ENCODE data around the gene BMP6.

The BMP6 gene

DNA sequence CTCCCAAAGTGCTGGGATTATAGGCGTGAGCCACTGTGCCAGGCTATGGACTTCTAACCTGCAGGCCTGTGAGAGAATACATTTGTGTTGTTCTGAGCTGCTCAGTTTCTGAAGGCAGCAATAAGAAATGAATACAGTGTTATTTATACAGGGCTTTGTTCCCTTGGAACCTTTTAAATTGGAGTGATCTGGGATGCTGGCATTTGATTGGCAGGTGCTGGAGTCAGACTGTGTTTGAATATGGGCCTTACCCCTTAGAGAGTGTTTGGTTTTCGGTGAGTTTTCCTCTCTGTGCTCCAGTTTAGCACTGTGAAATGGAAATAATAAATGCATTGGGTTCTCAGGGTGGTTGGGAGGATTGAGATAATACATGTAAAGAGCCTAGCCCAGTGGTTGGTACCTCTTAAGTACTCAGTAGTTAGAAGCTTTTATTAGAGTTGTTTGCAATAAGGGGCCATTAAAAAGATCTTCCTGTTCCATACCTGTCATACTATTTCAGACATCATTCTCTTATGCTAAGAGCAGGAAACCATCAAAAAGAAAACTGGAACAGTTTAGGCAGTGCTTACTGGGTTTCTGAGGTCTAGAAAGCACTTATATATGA lies 22.1 kb downstream of the BMP6 start:
- DNase-seq (ENCODE audit: low read depth), result no peak

DNA sequence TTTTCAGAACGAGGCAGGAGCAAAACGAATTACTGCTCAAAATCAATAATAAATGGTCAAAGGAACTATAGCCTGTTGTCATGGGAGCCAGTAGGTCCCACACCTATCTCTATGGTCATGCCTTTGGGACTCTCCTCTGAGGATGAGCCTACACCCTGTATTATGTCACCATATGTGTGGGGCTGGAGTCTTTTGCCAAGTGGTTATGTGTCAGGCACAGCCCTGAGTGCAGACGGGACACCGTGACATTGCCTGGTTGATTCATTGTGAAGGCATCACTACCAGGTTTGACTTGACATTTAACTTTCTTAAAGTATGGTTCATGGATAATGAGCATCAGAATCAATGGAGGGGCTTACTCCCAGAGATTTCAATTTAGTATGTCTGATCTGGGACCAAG lies 23.6 kb downstream of the BMP6 start:
- DNase-seq (ENCODE audit: low read depth), result no peak

DNA sequence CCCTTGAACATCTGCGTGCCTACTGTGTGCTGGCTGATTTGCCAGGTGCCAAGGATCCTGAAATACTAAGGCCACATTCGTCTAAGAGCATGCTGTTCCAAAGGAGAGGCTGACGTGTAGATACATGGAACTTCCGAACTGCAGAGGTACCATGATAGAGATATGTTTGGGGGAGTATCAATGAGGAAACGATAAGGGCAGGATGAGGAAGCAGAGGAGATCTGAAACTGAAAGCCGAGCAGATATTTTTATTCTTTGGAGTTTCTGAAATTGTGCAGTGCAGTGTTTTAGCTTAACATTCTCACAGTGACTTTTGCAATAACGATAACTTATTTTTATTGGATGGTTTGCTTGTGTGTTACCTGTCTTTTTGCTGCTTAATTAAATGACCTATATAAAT lies 24.3 kb downstream of the BMP6 start:
- no peak for DNase-seq (ENCODE audit: low read depth)

DNA sequence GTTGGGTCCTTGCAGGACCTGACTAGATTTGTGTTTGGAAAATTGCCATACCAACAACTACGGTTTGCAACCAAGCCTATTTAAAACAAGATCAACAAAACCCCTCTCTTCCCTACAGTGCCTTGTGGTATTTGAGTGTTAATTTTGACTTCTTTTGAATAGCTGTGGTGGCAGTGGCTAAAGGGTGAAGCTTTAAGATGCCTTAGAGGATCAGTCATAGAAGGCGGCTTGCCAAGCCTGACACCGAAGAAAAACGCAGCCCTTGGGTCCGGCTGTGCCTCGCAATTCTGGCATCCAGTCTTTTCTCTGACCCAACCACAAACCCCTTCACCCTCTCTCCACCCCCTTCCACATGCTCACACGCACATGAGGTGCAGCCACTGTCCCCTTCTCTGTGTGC lies 32.6 kb downstream of the BMP6 start:
- no peak for DNase-seq (ENCODE audit: low read depth)

DNA sequence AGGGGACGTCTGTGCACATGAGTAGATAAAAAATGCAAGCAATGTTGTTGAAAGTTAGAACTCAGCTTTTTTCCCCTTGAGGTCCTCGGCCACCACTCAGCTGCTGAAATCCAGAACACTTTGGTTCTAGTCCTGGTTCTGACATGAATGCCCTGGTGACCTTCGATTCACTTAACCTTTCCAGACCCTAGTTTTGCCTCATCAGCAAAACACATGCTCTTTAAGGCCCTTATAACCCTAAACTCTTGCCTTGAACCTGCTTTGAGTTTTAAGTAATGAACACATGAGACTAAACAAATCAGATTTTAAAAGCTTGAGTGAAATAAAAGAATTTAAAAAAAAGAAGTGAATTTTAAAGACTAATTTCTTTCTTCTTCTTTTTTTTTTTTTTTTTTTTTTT lies 33.4 kb downstream of the BMP6 start:
- no peak for DNase-seq (ENCODE audit: low read depth)

DNA sequence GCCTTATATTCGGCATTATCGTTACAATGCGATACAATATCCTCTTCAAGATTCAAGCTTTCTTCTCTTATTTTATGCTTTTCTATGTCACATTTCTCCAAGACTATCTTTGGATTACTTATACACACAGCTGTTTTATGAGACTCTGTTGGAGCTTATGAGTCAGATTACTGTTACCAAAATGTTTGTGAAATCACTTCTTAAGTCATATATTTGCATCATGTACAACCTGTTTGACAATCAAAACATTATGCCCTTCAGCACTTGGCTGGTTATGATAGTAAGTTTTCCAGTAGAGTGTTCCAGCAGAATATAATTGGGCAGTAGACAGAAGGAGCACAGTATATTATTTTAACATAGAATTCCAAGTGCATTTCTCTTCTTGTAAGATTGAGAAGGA lies 35.2 kb downstream of the BMP6 start:
- DNase-seq (ENCODE audit: low read depth), result no peak

DNA sequence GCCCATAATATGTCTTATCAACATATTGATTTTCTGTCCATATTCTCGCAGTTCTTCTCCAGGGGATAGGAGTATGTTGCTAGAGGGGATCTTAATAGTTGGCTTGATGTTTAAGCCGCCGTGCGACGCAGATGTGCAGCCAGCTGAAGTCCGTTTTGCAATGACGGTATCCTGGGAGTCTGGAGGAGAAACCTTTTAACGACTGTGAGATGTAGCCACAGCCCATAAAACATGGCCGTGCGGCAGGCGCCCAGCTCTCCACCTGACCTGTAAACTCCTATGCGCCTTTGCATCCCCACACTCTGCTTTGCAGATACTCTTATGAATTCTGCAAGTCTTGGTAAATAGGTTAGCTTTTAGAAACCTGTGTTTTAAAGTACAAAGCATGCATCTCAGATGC lies 36.9 kb downstream of the BMP6 start:
- DNase-seq (ENCODE audit: low read depth), result no peak

DNA sequence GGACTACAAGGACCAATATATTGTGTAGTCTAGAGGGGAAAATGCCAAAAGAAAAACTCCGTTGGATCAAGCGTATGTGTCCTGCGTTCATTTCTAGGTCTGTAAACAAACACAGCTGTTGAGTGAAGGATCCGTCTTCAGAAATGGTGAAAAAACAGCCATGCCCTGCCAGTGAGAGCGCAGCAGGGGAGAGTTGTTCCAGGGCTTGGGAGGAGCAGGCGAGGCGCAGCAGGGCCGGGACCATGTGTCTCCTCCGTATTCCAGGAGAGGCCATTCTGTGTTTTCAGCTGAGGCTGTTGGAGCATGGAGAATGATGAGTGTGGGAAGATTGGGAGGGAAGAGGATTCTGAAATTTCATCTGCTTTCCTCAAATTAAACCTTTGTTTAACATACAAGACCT lies 38.0 kb downstream of the BMP6 start:
- no peak for DNase-seq (ENCODE audit: low read depth)

DNA sequence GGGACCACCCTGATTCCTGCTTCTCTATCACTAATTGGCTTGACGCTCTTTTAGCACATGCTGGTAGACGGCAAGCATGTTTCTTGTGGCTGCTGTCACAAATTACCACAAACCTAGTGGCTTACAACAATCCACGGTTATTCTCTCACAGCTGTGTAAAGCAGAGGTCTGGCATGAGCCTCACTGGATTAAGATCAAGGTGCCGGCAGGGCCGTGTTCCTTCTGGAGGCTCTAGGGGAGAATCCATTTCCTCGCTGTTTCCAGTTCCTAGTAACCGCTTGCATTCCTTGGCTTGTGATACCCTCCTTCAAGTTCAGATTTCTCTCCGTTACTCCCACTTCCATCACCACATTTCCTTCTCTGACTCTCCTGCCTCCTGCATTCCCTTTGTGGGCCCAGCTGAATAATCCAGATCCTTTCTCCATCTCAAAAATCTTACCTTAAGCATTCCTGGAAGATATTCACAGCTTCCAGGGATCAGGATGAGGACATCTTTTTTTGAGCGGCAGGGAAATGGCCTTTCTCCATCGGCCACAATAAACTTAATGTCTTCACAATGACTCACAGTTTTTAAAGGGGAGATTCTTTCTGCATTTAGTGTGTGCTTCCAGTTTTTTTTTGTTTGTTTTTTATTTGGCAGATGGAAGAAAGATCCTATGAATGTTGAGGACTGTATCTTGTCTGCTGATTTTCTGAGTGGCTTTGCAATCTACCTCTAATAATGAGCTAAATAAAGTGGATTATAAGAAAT lies 39.9 kb downstream of the BMP6 start:
- no peak for DNase-seq (ENCODE audit: low read depth)

DNA sequence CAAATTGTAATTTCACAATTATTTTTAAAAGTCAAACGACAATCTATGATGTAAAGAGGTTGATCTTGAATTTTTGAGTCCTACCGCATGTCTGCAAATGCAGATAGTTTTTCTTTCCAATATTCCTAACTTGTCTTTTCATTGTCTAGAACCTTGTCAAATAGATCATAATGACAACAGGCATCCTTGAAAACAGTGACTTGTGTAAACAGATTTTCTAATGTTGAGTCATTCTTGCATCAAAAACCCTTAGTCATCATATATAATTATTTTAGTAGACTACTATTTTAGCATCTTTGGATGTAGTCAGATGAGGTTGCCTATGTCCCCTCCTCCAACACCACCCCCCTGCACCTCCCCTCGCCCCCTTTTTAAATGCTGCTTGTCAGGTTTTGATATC lies 43.8 kb downstream of the BMP6 start:
- DNase-seq (ENCODE audit: low read depth), result no peak

DNA sequence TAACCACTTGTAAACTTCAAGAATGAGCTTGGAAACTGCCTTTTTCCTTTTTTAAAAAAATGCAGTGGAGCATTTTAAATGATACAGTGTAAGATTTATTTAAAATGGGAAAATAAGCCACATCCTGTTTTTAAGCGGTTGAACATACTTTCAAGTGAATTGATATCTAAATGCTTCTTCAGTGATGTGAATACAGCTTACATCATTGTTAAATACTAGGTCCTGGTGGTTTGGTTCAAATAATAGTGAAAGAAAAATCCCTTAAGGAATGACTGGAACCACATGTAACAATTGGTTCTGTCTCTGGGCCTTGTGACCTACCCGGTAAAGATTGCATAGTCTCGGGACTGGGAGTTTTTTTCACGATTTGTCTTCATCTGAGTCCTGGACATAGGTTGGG lies 44.2 kb downstream of the BMP6 start:
- no peak for DNase-seq (ENCODE audit: low read depth)

DNA sequence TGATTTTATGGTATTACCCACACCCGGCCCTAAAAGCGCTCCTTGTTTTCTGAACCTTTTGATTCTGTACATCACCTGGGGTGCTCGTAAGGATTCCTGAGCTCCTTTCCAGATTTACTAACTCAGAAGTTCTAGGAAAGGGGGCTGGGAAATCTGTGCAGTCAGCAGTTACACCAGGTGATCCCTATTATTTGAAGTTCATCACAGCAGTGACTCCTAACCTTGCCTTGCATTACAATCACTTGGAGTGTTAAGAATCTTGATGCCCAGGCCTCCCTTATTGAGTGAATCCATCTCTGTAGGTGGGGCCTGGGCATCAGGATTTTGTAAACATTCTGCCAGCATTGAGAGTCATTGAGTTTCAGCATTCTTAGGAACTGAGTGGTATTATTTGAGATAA lies 44.7 kb downstream of the BMP6 start:
- DNase-seq (ENCODE audit: low read depth), result no peak

DNA sequence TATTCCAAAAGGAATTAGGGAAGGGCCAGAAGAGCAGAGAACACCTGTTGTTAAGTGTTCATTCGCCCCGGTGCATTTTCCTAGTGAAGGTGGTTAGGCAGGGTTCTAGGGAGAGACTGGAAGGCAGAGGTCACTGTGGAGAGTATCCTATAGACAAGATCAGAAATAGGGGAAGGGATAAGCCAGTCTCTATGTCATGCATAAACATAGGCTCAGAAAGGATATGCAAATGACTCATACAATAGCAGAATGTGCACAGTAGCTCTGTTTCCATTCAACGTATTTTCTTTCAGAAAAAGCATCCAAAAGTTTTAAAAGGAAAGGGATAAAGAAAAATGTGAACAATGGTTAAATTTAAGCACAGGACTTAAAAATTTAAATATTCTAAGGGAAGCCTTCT lies 47.4 kb downstream of the BMP6 start:
- no peak for DNase-seq (ENCODE audit: low read depth)

DNA sequence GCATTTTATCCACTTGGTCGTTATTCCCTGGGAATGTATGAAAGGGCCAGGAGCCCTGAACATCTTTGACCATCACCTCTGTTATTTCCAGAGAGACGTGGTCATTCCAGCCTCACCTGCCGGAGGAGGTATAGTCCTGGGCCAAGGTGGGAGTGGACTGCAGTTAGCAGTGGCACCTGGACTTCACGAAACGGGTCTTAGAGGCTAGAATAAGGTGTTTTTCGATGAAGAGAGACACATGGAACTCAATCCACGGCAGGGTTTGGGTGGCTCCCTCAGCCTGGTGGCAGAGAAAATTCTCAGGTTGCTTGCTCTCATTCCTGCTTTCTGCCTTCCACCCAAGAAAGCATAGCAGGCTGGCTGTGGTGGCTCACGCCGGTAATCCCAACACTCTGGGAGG lies 48.0 kb downstream of the BMP6 start:
- DNase-seq (ENCODE audit: low read depth), result no peak

DNA sequence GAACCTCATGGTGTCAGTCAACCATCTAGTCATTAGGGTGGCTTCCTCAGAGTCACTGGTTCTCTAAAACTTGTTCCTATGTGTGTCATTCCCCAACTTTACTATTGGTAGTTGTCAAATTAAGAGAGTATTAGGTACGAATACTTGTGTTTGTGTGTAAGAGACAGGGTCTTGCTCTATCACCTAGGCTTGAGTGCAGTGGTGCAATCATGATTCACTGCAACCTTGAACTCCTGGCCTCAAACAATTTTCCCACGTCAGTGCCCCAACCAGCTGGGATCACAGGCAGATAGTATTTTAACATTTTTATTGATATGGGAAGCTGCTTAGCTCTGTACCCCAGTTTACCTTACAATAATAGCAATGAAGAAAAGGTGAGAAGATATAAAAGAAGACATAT lies 50.6 kb downstream of the BMP6 start:
- no peak for DNase-seq (ENCODE audit: low read depth)

DNA sequence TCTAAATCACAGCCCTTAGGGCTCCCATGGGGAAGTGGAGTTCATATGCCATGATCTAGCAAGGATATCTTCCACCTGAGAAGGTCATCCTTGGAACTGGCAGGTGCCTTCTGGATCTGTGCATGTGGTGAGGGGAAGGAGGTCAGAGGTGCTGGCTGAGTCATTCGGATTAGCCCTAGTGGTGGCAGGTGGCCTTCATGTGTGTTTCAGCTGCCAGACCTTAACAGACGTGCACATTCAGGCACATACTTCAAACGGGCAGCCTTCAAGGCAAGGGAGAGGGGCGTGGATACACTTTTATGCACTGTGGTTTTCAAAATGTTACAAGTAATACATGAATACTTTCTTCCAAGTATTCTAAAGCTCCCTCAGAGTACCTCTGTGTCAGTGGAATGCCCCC lies 51.2 kb downstream of the BMP6 start:
- DNase-seq (ENCODE audit: low read depth), result no peak

DNA sequence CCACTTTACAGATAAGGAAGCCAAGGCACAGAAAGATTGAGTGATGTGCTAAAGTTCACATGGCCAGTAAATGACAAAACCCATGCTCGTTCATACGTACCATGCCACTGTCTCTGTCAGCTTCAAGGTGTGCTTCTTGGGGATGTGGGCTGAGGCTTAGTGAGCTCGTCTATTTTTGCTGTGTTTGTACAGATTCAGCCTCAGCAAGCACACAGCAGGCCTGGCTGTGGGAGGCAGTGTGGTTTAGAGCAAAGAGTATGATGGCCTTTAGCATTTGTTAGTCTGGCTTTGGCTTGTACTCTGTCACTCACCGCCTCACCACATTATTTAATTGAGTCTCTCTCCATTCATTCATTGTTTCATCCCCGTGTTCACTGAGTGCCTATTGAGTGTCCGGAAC lies 55.3 kb downstream of the BMP6 start:
- DNase-seq (ENCODE audit: low read depth), result no peak

DNA sequence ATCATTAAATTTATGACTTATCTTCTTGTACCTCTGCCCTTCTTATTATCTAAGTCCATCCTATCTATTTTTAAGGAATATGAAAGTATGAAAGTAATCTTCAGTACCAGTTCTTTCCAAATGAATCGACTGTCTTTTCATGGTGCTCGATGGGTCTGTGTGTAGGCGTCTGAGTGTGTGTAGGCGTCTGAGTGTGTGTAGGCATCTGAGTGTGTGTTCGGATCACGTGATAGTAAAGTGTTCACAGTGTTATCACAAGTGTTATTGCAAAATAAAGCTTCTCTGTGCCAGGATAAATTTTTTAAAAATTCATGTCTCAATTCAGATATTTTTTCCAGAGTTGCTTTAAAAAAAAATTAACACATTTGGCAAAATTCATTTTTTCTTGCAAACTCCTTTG lies 58.3 kb downstream of the BMP6 start:
- DNase-seq (ENCODE audit: low read depth), result no peak

DNA sequence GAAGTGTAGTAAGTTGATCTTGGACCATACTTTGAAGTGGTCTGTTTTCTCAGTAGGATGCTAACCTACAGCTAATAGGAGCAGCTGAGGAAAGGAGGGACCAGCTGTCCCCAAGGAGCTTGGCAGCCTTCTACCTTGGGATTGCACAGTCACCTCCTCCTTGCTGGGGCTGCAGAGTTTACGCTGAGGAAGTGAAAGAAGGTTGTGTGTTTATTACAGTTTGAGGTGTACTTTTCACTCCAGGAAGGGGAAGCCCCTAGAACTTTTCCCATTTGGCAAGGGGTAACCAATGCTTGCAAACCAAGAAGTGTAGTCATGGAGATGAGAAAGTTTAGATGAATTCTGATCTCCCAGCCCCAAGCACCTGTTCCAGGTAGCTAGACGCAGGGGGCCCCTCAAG lies 58.8 kb downstream of the BMP6 start:
- no peak for DNase-seq (ENCODE audit: low read depth)

DNA sequence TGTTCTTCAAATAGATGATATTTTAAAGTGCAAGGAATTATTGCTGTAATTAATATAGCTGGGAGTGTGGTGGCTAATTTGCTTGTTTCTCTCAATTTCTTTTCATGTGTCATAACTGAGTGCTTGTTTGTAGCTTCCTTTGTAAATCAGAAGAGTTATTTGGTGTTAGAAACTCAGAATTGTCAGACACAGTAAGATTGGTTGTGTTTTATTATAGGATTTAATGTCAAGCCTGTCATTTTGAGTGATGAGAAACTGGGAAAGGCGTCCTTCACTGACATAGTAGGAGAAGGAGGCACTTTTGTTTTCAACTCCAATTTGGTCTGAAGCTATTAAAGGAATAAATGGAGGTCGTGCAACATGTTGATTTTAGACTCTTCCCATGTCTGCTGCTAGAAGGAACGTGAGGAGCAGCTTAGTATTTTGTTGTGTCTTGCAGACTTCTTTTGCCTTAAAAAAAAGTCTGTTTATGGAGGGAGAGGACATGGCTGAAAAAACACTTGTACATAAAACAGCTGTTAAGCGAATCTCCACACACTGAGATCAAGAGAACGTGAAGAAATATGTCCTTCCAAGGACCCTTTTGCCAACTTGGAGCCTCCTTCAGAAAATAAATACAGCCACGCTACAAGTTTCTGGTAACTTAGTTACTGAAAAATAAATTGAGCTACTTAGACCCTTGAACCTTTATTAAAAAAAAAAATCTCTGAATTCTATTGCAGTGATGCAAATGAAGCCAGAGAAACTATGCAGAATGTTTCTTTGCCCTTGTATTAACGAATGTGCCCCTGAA lies 59.5 kb downstream of the BMP6 start:
- no peak for DNase-seq (ENCODE audit: low read depth)

DNA sequence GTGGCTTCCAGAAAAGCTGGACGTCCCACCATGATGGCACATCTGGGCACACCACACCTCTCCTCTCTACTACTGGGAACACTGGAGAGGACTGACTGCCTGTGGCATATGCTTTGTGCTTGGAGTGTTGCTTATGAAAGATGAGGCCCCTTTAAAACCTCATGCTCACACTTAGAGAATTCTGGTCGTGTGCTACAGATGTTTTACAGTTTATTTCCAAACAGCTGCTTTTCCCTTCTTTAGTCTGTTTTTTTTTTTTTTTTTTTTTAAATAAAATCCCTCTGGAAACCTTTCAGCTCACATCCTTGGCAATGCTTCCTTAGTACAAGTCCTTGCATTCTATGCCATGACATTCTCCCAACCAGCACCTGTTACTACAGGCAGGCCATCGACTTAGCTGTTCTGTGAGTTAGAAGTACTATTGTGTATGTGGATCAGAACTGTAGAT lies 60.3 kb downstream of the BMP6 start:
- DNase-seq (ENCODE audit: low read depth), result no peak

DNA sequence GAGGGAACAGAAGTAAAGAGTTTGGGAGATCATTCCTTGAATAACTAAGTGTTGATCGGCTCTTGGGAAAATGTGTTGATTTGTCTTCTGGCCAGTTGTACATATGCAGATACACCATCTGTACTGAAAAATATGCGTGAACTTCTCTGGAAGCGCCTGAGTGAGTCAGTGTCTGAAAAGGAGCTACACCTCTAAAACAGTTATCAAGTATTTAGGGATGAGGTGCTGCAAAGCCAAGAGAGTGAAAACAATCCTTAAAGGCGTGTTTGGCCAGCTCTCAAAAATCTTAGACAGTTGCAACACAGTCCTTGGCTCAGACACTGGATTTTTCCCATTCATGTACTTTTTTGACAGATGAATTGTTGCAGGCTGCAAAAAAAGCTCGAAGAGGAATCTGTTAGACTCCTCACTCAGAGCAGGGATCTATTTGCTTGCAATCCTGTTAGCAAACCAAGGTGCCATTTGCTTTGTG lies 61.3 kb downstream of the BMP6 start:
- no peak for DNase-seq (ENCODE audit: low read depth)

DNA sequence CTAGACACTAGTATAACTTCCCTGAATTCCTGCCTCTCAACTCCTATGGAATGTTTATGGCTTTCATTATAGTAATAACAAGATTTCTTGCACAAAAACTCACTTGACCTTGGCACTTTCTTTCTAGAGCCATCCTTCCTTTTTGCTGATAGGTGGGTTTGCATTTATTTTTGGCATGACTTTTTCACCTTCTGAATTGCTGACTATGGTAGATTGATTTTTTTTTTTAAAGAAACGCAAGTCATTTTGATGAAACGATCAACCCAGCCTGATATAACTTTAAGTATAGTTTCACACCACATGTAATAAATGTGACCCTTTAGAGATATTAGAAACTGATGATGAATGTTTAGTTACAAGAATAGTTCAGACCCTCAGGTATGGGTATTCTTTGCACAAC lies 61.8 kb downstream of the BMP6 start:
- no peak for DNase-seq (ENCODE audit: low read depth)
